ENCODE measurements around the gene WNK2. TPM values are rescaled to one million over a fixed set of nuclear protein-coding genes. Genes with fewer than 3 reads are reported as not detected.

The WNK2 gene
- total RNA-seq, 1 experiment from 2014 or later, result 69.4 TPM

DNA sequence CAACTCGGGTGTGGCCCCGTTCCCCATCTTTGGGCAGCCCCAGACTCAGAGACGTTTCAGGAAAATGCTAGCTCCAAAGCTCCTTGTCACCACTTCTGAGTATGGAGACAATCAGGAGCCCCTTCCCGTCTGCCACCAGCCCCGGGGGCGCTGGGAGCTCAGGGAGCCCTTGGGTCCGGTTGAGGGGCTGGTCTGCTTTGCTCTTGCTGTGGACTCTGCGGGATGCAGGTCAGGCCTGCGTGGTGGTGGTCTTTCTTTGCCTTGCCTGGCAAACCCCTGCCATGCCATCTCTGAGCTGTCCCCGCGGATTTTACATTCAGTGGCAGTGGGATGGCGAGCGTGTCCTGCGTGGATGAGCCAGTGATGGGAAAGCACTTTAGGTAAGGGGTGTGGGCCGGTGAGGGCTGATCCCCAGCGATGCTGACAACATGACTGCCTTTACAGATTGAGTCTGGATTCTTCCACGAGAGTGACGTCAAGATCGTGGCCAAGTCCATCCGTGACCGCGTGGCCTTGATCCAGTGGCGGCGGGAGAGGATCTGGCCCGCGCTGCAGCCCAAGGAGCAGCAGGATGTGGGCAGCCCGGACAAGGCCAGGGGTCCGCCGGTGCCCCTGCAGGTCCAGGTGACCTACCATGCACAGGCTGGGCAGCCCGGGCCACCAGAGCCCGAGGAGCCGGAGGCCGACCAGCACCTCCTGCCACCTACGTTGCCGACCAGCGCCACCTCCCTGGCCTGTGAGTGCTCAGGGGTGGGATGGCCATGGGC lies 63.3 kb downstream of the WNK2 start:
- no peaks in the 10 kb centered on the region for H3K9me3 ChIP-seq (ENCODE audit: control insufficient read depth, low read depth, low read length)
- no peaks in the 10 kb centered on the region for H3K79me1 ChIP-seq (ENCODE audit: insufficient read depth, low read depth, low read length, poor library complexity, severe bottlenecking)
- no peak overlapping the region for H4K91ac ChIP-seq (ENCODE audit: insufficient read length, low read depth, low read length)
- H4K8ac ChIP-seq (replicated peaks; ENCODE audit: insufficient read length, low read depth, low read length), result no peak overlapping the region
- no peak overlapping the region for H3K18ac ChIP-seq (ENCODE audit: insufficient read length, low read depth, low read length)
- no peak overlapping the region for H3K56ac ChIP-seq (ENCODE audit: insufficient read length, low read depth, low read length)
- no peak overlapping the region for H4K5ac ChIP-seq (ENCODE audit: insufficient read length, low read depth, low read length)
- no peaks in the 10 kb centered on the region for H4K20me1 ChIP-seq (ENCODE audit: control insufficient read depth, insufficient read depth, insufficient read length)
- H2BK5ac ChIP-seq (ENCODE audit: insufficient read length, low read length), result no peak overlapping the region
- H3K27me3 Mint-ChIP-seq (ENCODE audit: low read depth), result no peaks in the 10 kb centered on the region
- H3K36me3 Mint-ChIP-seq (ENCODE audit: insufficient read depth in 1 of 3, low read depth in 3 of 3), result peaks cover 5 to 25% (median 11%) of the 10 kb centered on the region in 3 experiments; a peak in 3 of 7 replicates
- H3K27me3 ChIP-seq (ENCODE audit: insufficient read depth, low read length), result no peaks in the 10 kb centered on the region
- no peak overlapping the region for H3K27ac ChIP-seq (ENCODE audit: insufficient read length, low read depth, low read length)
- TF ChIP-seq CTCF (conservative IDR thresholded peaks at IDR 0.05), result no peak
- H2AFZ ChIP-seq (ENCODE audit: low read length), result no peak overlapping the region
- no peak for DNase-seq
- H3K23ac ChIP-seq (ENCODE audit: insufficient read length, low read depth, low read length), result no peak overlapping the region
- H3K23me2 ChIP-seq (ENCODE audit: insufficient read length, low read depth, low read length, poor library complexity, severe bottlenecking), result no peaks in the 10 kb centered on the region
- no peak overlapping the region for H3T11ph ChIP-seq (ENCODE audit: low read length)
- H3K4me1 ChIP-seq (ENCODE audit: insufficient read depth, low read length), result no peaks in the 10 kb centered on the region; the same call in 1 of the 2 replicates
- H3K4ac ChIP-seq (ENCODE audit: low read depth, low read length), result no peak overlapping the region
- H3K4me1 Mint-ChIP-seq, result peaks cover 21 to 29% of the 10 kb centered on the region in 2 experiments
- H3K9me3 Mint-ChIP-seq, result no peaks in the 10 kb centered on the region
- H2BK20ac ChIP-seq (ENCODE audit: low read depth, low read length, poor library complexity, severe bottlenecking), result no peak overlapping the region
- H3K9ac ChIP-seq (ENCODE audit: extremely low read depth, insufficient read length, low read length), result no peak overlapping the region
- H3K79me2 ChIP-seq (ENCODE audit: insufficient read depth, low read length), result no peaks in the 10 kb centered on the region
- H2AK5ac ChIP-seq (ENCODE audit: insufficient read length, low read length), result no peak overlapping the region
- no peak overlapping the region for H3K4me2 ChIP-seq (ENCODE audit: insufficient read depth, insufficient read length, low read length)
- H3K14ac ChIP-seq (ENCODE audit: insufficient read depth, low read length), result no peak overlapping the region
- H3K27ac Mint-ChIP-seq, result peak overlapping the region in 1 of 3 experiments; percentile 91; a peak in 2 of 7 replicates
- H3K4me3 Mint-ChIP-seq, result no peak overlapping the region
- H2BK12ac ChIP-seq (ENCODE audit: insufficient read length, low read depth, low read length), result no peak overlapping the region
- no peak overlapping the region for H2BK120ac ChIP-seq (ENCODE audit: low read depth, low read length, poor library complexity, severe bottlenecking)
- no CpG with 5 or more reads among the region's 36 CpGs for WGBS (ENCODE audit: extremely low coverage, insufficient read length, low lambda C conversion rate)
- no peak overlapping the region for H2BK15ac ChIP-seq (ENCODE audit: low read depth, low read length)

Data from H9 (cell line).